Stomach (tissue), 9 donors: ENCODE measurements around the gene KLB. TPM values are rescaled to one million over a fixed set of nuclear protein-coding genes. Genes with fewer than 3 reads are reported as not detected.
A peak's percentile ranks its signal among the peaks of the same experiment; 100 is the strongest.

Experiments
- DNase-seq, 2 donors: peaks; one replicate each; pipeline versions ENCODE4 v3.0.0 to v3.0.0-alpha.2; 2013 to 2019
- H3K27ac ChIP-seq, 5 donors: fragments of 200-600 bp in 4 of 5; sonication (generic) in 4 of 5; one replicate each; pipeline ENCODE4 v1.5.1; 2013 to 2019; ENCODE audit warnings: mild to moderate bottlenecking in 1 of 5, moderate library complexity in 1 of 5
- H3K27me3 ChIP-seq, 3 donors: fragments of 200-600 bp; sonication (generic); one replicate each; pipeline ENCODE4 v1.5.1; 2017 to 2019; ENCODE audit warnings: mixed run types in 1 of 3
- H3K36me3 ChIP-seq, 4 donors: fragments of 200-600 bp; sonication (generic); 1 replicate in 3 of 4; 2 replicates in 1 of 4; pipeline ENCODE4 v1.5.1; 2016 to 2019
- H3K4me1 ChIP-seq, 4 donors: fragments of 200-600 bp; sonication (generic); one replicate each; pipeline ENCODE4 v1.5.1; 2016 to 2019
- H3K4me3 ChIP-seq, 4 donors: fragments of 200-600 bp; sonication (generic) in 3 of 4; one replicate each; pipeline ENCODE4 v1.5.1; 2016 to 2019; ENCODE audit warnings: mild to moderate bottlenecking in 1 of 4
- H3K9me3 ChIP-seq, 4 donors: fragments of 200-600 bp; sonication (generic); one replicate each; pipeline ENCODE4 v1.5.1; 2016 to 2019
- CTCF ChIP-seq, 7 experiments: fragments of 450-650 bp in 4 of 7; fragments of 200-600 bp in 3 of 7; sonication (generic) in 3 of 7; IDR thresholded peaks; one replicate each; pipeline ENCODE4 v1.5.1; 2016 to 2019; ENCODE audit warnings: antibody characterized with exemption in 7 of 7, control low read depth in 2 of 7, mild to moderate bottlenecking in 1 of 7
- EP300 ChIP-seq: sonication (generic); formaldehyde crosslinking; IDR thresholded peaks from one replicate; pipeline ENCODE4 v1.6.1; 2017; ENCODE audit warnings: antibody characterized with exemption
- POLR2A ChIP-seq, 4 donors: fragments of 450-650 bp; IDR thresholded peaks; one replicate each; pipeline ENCODE4 v1.6.1; 2016; ENCODE audit warnings: antibody characterized with exemption in 4 of 4, control low read depth in 2 of 4, mild to moderate bottlenecking in 1 of 4, moderate library complexity in 1 of 4
- POLR2AphosphoS5 ChIP-seq, 3 donors: sonication (generic); formaldehyde crosslinking; IDR thresholded peaks; one replicate each; pipeline ENCODE4 v1.6.1; 2016; ENCODE audit warnings: antibody characterized with exemption in 3 of 3
- WGBS, 5 donors: extraction: QIAGEN DNeasy Blood & Tissue Kit in 3 of 5; methylation state at CpG; one replicate each; pipeline versions ENCODE4 v1.1.5 to v1.1.7; 2013 to 2018; 5-methylcytosine and 5-hydroxymethylcytosine counted together
- intact Hi-C: fragments of 100-400 bp; cut with DNase I; formaldehyde crosslinking; loops from one replicate; pipeline ENCODE4 v1.15.1; 2023; ENCODE audit warnings: low total_unique reads
- polyA plus RNA-seq, 3 donors: library from polyadenylated mRNA; stranded (reverse); fragments of 200-250 nt; gene quantifications; one replicate each; pipeline ENCODE4 v1.2.3, GENCODE V29; 2013
- total RNA-seq, 5 donors: library from RNA; depleted of rRNA; stranded (reverse); fragments of >200 nt; gene quantifications; one replicate each; pipeline versions ENCODE4 v1.1.0 to v1.2.3, GENCODE V29; 2014 to 2016
- donor health status: healthy with polysubstance abuse.
- donor health status: Bipolar disorder and iron deficiency.
- donor health status: healthy.

Gene KLB
- total and polyA plus RNA-seq, 8 donors = 0.06 to 0.61 (median 0.14) TPM; not detected in 4

GRCh38 chr4:39480902-39481695, 74.4 kb downstream of the KLB start:
- no peak for DNase-seq
- no peaks in the 10 kb centered on the region for H3K27me3 ChIP-seq
- peaks cover 0 to 10% (median 0%) of the 10 kb centered on the region in 4 donors for H3K9me3 ChIP-seq
- peak overlapping the region in 1 of 4 donors; percentile 17 for H3K4me3 ChIP-seq
- H3K36me3 ChIP-seq = peaks cover 0 to 23% (median 18%) of the 10 kb centered on the region in 4 donors
- intact Hi-C loops = no loop called here
- no peak overlapping the region for H3K27ac ChIP-seq
- 80 to 89% (median 86%) methylated on average over 21 of the region's 21 CpGs for WGBS, 5 donors
- TF ChIP-seq CTCF (IDR thresholded peaks at IDR 0.05) = no peak
- TF ChIP-seq POLR2A (IDR thresholded peaks at IDR 0.05) = no peak
- TF ChIP-seq EP300 = no peak
- no peaks in the 10 kb centered on the region for H3K4me1 ChIP-seq

- Histone ChIP-seq H3K27me3 (no peaks in the 10 kb centered on the region), H3K9me3 (peaks cover 0 to 10% (median 0%) of the 10 kb centered on the region in 4 donors), H3K36me3 (no peaks in the 10 kb centered on the region), H3K4me3 (no peak overlapping the region), H3K4me1 (no peaks in the 10 kb centered on the region), H3K27ac (no peak overlapping the region)
- intact Hi-C loops = no loop called here
- WGBS, 5 donors = 82 to 91% (median 88%) methylated on average over 6 of the region's 6 CpGs
- no peak for DNase-seq
- TF ChIP-seq POLR2AphosphoS5 (IDR thresholded peaks at IDR 0.05) (no peak), CTCF (IDR thresholded peaks at IDR 0.05) (no peak), EP300 (no peak), POLR2A (IDR thresholded peaks at IDR 0.05) (no peak)
Observed at GRCh38 chr4:39484582-39485272, 78.0 kb downstream of the KLB start.

- 78 to 90% (median 84%) methylated on average over 10 of the region's 10 CpGs for WGBS, 5 donors
- intact Hi-C loops = no loop called here
- no peaks in the 10 kb centered on the region for H3K4me1 ChIP-seq
Observed at GRCh38 chr4:39486221-39486804, 79.6 kb downstream of the KLB start.

More at GRCh38 chr4:39486221-39486804, 79.6 kb downstream of the KLB start:
- Histone ChIP-seq H3K27ac (no peak overlapping the region), H3K4me3 (no peak overlapping the region), H3K9me3 (peaks cover 0 to 10% (median 0%) of the 10 kb centered on the region in 4 donors), H3K27me3 (no peaks in the 10 kb centered on the region), H3K36me3 (no peaks in the 10 kb centered on the region)
- DNase-seq = no peak
- no peak for TF ChIP-seq CTCF (IDR thresholded peaks at IDR 0.05)
- TF ChIP-seq EP300 = no peak
- no peak for TF ChIP-seq POLR2A (IDR thresholded peaks at IDR 0.05)
- TF ChIP-seq POLR2AphosphoS5 (IDR thresholded peaks at IDR 0.05) = no peak
